Measurements from ENCODE around the gene C1QTNF8. TPM values are rescaled to one million over a fixed set of nuclear protein-coding genes. Genes with fewer than 3 reads are reported as not detected.

The C1QTNF8 gene
- total and polyA plus RNA-seq, 2 of the 8 experiments (the other 6 are each of a cell fraction or from before 2014, with no cell fraction given), result not detected

GRCh38 chr16:1135459-1135825 is 39.4 kb upstream of the C1QTNF8 start (continued):
- TF ChIP-seq CTBP2 (IDR thresholded peaks at IDR 0.05; ENCODE audit: borderline replicate concordance, insufficient read depth, insufficient read length, low read length) (no peak), CBX8 (IDR thresholded peaks at IDR 0.05; ENCODE audit: borderline replicate concordance, low read depth, low read length) (no peak), CTCF (IDR thresholded peaks at IDR 0.05; ENCODE audit: control extremely low read depth in 1 of 3, insufficient read depth in 1 of 3, low read depth in 1 of 3, low read length in 3 of 3) (no peak), POLR2AphosphoS5 (IDR thresholded peaks at IDR 0.05; ENCODE audit: low read depth, low read length) (no peak)

All from H1 (cell line).